Skeletal muscle satellite cell (primary cell): ENCODE data around the gene PTPRT.
"Not testable (repeated sequence)": the region's sequence is repeated elsewhere in the genome, so short reads cannot be mapped to it uniquely, and the experiment has no call there.

Experiments used
- H3K27me3 ChIP-seq: 2 replicates; pipeline ENCODE4 v1.7.0; 2013; ENCODE audit warnings: low read length; ENCODE audit not compliant: control insufficient read depth, insufficient read depth
- H3K36me3 ChIP-seq: 2 replicates; pipeline ENCODE4 v1.7.0; 2013; ENCODE audit warnings: mild to moderate bottlenecking, control low read depth, low read length; ENCODE audit not compliant: insufficient read depth
- H3K4me1 ChIP-seq: 2 replicates; pipeline ENCODE4 v1.7.0; 2013; ENCODE audit warnings: low read length; ENCODE audit not compliant: control insufficient read depth, insufficient read depth
- H3K4me2 ChIP-seq: 2 replicates; pipeline ENCODE4 v1.7.0; 2013; ENCODE audit warnings: mild to moderate bottlenecking, low read length
- H3K4me3 ChIP-seq: 2 replicates; pipeline ENCODE4 v1.7.0; 2013; ENCODE audit warnings: low read length
- H3K9ac ChIP-seq: 2 replicates; pipeline ENCODE4 v1.7.0; 2013; ENCODE audit warnings: mild to moderate bottlenecking, low read depth, low read length, moderate library complexity
- H3K9me3 ChIP-seq: replicated peaks from 2 replicates; pipeline ENCODE4 v1.7.0; 2013; ENCODE audit warnings: mild to moderate bottlenecking, control low read depth, low read length

Gene PTPRT

GRCh38 chr20:42924215-42924614 lies 265.5 kb downstream of the PTPRT start:
- H3K27me3 ChIP-seq: no peaks in the 10 kb centered on the region
- H3K4me2 ChIP-seq: no peak overlapping the region
- no peak overlapping the region for H3K9ac ChIP-seq
- H3K36me3 ChIP-seq: no peaks in the 10 kb centered on the region
- H3K4me3 ChIP-seq: no peak overlapping the region
- no peaks in the 10 kb centered on the region for H3K4me1 ChIP-seq
- H3K9me3 ChIP-seq: peaks cover 23% of the 10 kb centered on the region

- H3K9ac ChIP-seq: no peak overlapping the region
- no peaks in the 10 kb centered on the region for H3K4me1 ChIP-seq
- no peaks in the 10 kb centered on the region for H3K27me3 ChIP-seq
- H3K4me3 ChIP-seq: no peak overlapping the region
- H3K4me2 ChIP-seq: no peak overlapping the region
- H3K9me3 ChIP-seq: peaks cover 23% of the 10 kb centered on the region
- no peaks in the 10 kb centered on the region for H3K36me3 ChIP-seq
Observed at GRCh38 chr20:42923348-42923918, 266.3 kb downstream of the PTPRT start.

- no peaks in the 10 kb centered on the region for H3K4me1 ChIP-seq
- no peaks in the 10 kb centered on the region for H3K36me3 ChIP-seq
- no peak overlapping the region for H3K4me3 ChIP-seq
- no peak overlapping the region for H3K9ac ChIP-seq
- peaks cover 23% of the 10 kb centered on the region for H3K9me3 ChIP-seq
- no peak overlapping the region for H3K4me2 ChIP-seq
- H3K27me3 ChIP-seq: no peaks in the 10 kb centered on the region
Observed at GRCh38 chr20:42920776-42921175, 268.9 kb downstream of the PTPRT start.

GRCh38 chr20:42919316-42919715 lies 270.4 kb downstream of the PTPRT start:
- no peak overlapping the region for H3K4me2 ChIP-seq

GRCh38 chr20:42915081-42915480 lies 274.6 kb downstream of the PTPRT start:
- Histone ChIP-seq H3K36me3 (no peaks in the 10 kb centered on the region), H3K9ac (no peak overlapping the region), H3K4me2 (no peak overlapping the region), H3K4me3 (no peak overlapping the region), H3K4me1 (no peaks in the 10 kb centered on the region), H3K9me3 (peaks cover 5% of the 10 kb centered on the region), H3K27me3 (no peaks in the 10 kb centered on the region)

More at GRCh38 chr20:42919316-42919715, 270.4 kb downstream of the PTPRT start:
- H3K9ac ChIP-seq: no peak overlapping the region
- H3K36me3 ChIP-seq: no peaks in the 10 kb centered on the region
- H3K4me1 ChIP-seq: no peaks in the 10 kb centered on the region
- H3K9me3 ChIP-seq: peaks cover 11% of the 10 kb centered on the region
- no peak overlapping the region for H3K4me3 ChIP-seq
- H3K27me3 ChIP-seq: no peaks in the 10 kb centered on the region

GRCh38 chr20:42914302-42914701 lies 275.4 kb downstream of the PTPRT start:
- Histone ChIP-seq H3K4me2 (no peak overlapping the region), H3K9ac (no peak overlapping the region), H3K4me1 (no peaks in the 10 kb centered on the region), H3K9me3 (peaks cover 5% of the 10 kb centered on the region), H3K27me3 (no peaks in the 10 kb centered on the region), H3K36me3 (no peaks in the 10 kb centered on the region), H3K4me3 (no peak overlapping the region)

GRCh38 chr20:42910808-42911207 lies 278.9 kb downstream of the PTPRT start:
- not testable (repeated sequence) for H3K9me3 ChIP-seq, H3K4me2 ChIP-seq, H3K4me1 ChIP-seq, H3K4me3 ChIP-seq, H3K27me3 ChIP-seq, H3K36me3 ChIP-seq, H3K9ac ChIP-seq

GRCh38 chr20:42907730-42908129 lies 282.0 kb downstream of the PTPRT start:
- Histone ChIP-seq H3K4me2 (no peak overlapping the region), H3K4me1 (no peaks in the 10 kb centered on the region), H3K9me3 (peaks cover 9% of the 10 kb centered on the region), H3K9ac (no peak overlapping the region), H3K4me3 (no peak overlapping the region), H3K27me3 (no peaks in the 10 kb centered on the region), H3K36me3 (no peaks in the 10 kb centered on the region)

GRCh38 chr20:42906120-42906519 lies 283.6 kb downstream of the PTPRT start:
- H3K9ac ChIP-seq: no peak overlapping the region
- H3K9me3 ChIP-seq: peaks cover 19% of the 10 kb centered on the region
- no peak overlapping the region for H3K4me3 ChIP-seq
- H3K4me2 ChIP-seq: no peak overlapping the region
- no peaks in the 10 kb centered on the region for H3K36me3 ChIP-seq
- no peaks in the 10 kb centered on the region for H3K27me3 ChIP-seq
- H3K4me1 ChIP-seq: no peaks in the 10 kb centered on the region

GRCh38 chr20:42902509-42902908 lies 287.2 kb downstream of the PTPRT start:
- Histone ChIP-seq H3K4me1 (no peaks in the 10 kb centered on the region), H3K36me3 (no peaks in the 10 kb centered on the region), H3K4me2 (no peak overlapping the region), H3K9me3 (peaks cover 24% of the 10 kb centered on the region), H3K27me3 (no peaks in the 10 kb centered on the region), H3K4me3 (no peak overlapping the region), H3K9ac (no peak overlapping the region)

GRCh38 chr20:42901689-42902440 lies 287.8 kb downstream of the PTPRT start:
- Histone ChIP-seq H3K36me3 (no peaks in the 10 kb centered on the region), H3K4me1 (no peaks in the 10 kb centered on the region), H3K27me3 (no peaks in the 10 kb centered on the region), H3K4me2 (no peak overlapping the region), H3K9me3 (peaks cover 24% of the 10 kb centered on the region), H3K4me3 (no peak overlapping the region), H3K9ac (no peak overlapping the region)

GRCh38 chr20:42900764-42901163 lies 288.9 kb downstream of the PTPRT start:
- H3K4me3 ChIP-seq, H3K36me3 ChIP-seq, H3K9ac ChIP-seq, H3K4me1 ChIP-seq, H3K27me3 ChIP-seq, H3K4me2 ChIP-seq: not testable (repeated sequence)
- H3K9me3 ChIP-seq: peaks cover 24% of the 10 kb centered on the region
